Ishikawa (cell line): ENCODE data around the gene FAM83G.

Experiments
- CEBPB ChIP-seq: IDR thresholded peaks from 2 replicates; pipeline ENCODE4 v1.6.1; 2012
- CREB1 ChIP-seq: IDR thresholded peaks from 2 replicates; pipeline ENCODE4 v1.6.1; 2012; ENCODE audit warnings: low read depth
- EGR1 ChIP-seq: IDR thresholded peaks from 2 replicates; pipeline ENCODE4 v1.6.1; 2012
- EP300 ChIP-seq: IDR thresholded peaks from 2 replicates; pipeline ENCODE4 v1.6.1; 2012; ENCODE audit warnings: borderline replicate concordance
- MAX ChIP-seq: IDR thresholded peaks from 2 replicates; pipeline ENCODE4 v1.6.1; 2012
- NFIC ChIP-seq: IDR thresholded peaks from 2 replicates; pipeline ENCODE4 v1.6.1; 2012
- RAD21 ChIP-seq: IDR thresholded peaks from 2 replicates; pipeline ENCODE4 v1.6.1; 2012; ENCODE audit warnings: low read depth
- TAF1 ChIP-seq: IDR thresholded peaks from 2 replicates; pipeline ENCODE4 v1.6.1; 2012; ENCODE audit warnings: low read depth, mild to moderate bottlenecking
- TCF12 ChIP-seq: IDR thresholded peaks from 2 replicates; pipeline ENCODE4 v1.6.1; 2012; ENCODE audit warnings: low read depth
- TEAD4 ChIP-seq: IDR thresholded peaks from 2 replicates; pipeline ENCODE4 v1.6.1; 2012
- YY1 ChIP-seq: IDR thresholded peaks from 2 replicates; pipeline ENCODE4 v1.6.1; 2012; ENCODE audit warnings: low read depth
- TF ChIP-seq, protein P1 (sequence below): IDR thresholded peaks from 2 replicates; pipeline ENCODE4 v1.6.1; 2012
- TF ChIP-seq, protein P2 (sequence below): IDR thresholded peaks from 2 replicates; pipeline ENCODE4 v1.6.1; 2012; ENCODE audit warnings: low read depth, mild to moderate bottlenecking

GRCh38 chr17:18967916-18968315 is 36.6 kb downstream of the FAM83G start:
- no peak for TF ChIP-seq YY1
- TF ChIP-seq TAF1 = no peak
- TF ChIP-seq, protein P1, sequence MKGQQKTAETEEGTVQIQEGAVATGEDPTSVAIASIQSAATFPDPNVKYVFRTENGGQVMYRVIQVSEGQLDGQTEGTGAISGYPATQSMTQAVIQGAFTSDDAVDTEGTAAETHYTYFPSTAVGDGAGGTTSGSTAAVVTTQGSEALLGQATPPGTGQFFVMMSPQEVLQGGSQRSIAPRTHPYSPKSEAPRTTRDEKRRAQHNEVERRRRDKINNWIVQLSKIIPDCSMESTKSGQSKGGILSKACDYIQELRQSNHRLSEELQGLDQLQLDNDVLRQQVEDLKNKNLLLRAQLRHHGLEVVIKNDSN = no peak
- no peak for TF ChIP-seq RAD21
- TF ChIP-seq CEBPB = no peak
- no peak for TF ChIP-seq CREB1
- TF ChIP-seq EP300 = no peak
- TF ChIP-seq, protein P2, sequence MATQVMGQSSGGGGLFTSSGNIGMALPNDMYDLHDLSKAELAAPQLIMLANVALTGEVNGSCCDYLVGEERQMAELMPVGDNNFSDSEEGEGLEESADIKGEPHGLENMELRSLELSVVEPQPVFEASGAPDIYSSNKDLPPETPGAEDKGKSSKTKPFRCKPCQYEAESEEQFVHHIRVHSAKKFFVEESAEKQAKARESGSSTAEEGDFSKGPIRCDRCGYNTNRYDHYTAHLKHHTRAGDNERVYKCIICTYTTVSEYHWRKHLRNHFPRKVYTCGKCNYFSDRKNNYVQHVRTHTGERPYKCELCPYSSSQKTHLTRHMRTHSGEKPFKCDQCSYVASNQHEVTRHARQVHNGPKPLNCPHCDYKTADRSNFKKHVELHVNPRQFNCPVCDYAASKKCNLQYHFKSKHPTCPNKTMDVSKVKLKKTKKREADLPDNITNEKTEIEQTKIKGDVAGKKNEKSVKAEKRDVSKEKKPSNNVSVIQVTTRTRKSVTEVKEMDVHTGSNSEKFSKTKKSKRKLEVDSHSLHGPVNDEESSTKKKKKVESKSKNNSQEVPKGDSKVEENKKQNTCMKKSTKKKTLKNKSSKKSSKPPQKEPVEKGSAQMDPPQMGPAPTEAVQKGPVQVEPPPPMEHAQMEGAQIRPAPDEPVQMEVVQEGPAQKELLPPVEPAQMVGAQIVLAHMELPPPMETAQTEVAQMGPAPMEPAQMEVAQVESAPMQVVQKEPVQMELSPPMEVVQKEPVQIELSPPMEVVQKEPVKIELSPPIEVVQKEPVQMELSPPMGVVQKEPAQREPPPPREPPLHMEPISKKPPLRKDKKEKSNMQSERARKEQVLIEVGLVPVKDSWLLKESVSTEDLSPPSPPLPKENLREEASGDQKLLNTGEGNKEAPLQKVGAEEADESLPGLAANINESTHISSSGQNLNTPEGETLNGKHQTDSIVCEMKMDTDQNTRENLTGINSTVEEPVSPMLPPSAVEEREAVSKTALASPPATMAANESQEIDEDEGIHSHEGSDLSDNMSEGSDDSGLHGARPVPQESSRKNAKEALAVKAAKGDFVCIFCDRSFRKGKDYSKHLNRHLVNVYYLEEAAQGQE = no peak
- no peak for TF ChIP-seq EGR1
- no peak for TF ChIP-seq NFIC
- no peak for TF ChIP-seq TEAD4
- TF ChIP-seq TCF12 = no peak
- TF ChIP-seq MAX = no peak
